ENCODE measurements around the gene DNAH2.

The DNAH2 gene

GRCh38 chr17:7841915-7842379 is 124.4 kb downstream of the DNAH2 start (continued):
- TF ChIP-seq ZBTB48 (tag by site-specific recombination; IDR thresholded peaks at IDR 0.05) (peak; percentile 10; the same call in 1 of the 2 replicates), ZFP69B (tag by site-specific recombination; IDR thresholded peaks at IDR 0.05) (no peak; the same call in 1 of the 2 replicates), ZNF423 (tag by site-specific recombination; IDR thresholded peaks at IDR 0.05) (peak; percentile 52; the same call in 1 of the 2 replicates), GLI2 (tag by site-specific recombination; IDR thresholded peaks at IDR 0.05; ENCODE audit: borderline replicate concordance, low read depth) (no peak), ZBTB21 (tag by site-specific recombination; IDR thresholded peaks at IDR 0.05) (peak; percentile 6; the same call in 1 of the 2 replicates), ZBTB10 (tag by site-specific recombination; IDR thresholded peaks at IDR 0.05) (peak; percentile 53; the same call in 1 of the 2 replicates), ZNF140 (tag by site-specific recombination; IDR thresholded peaks at IDR 0.05) (no peak), ZBTB8A (tag by site-specific recombination; IDR thresholded peaks at IDR 0.05) (peak; percentile 68), ZEB2 (tag by site-specific recombination; IDR thresholded peaks at IDR 0.05) (peak; percentile 90), ZSCAN23 (tag by site-specific recombination; IDR thresholded peaks at IDR 0.05) (no peak), PRDM10 (tag by site-specific recombination; IDR thresholded peaks at IDR 0.05) (peak; percentile 77), KLF17 (tag by site-specific recombination; IDR thresholded peaks at IDR 0.05) (no peak; the same call in 1 of the 2 replicates), ZNF521 (tag by site-specific recombination; IDR thresholded peaks at IDR 0.05) (no peak), ZNF488 (tag by site-specific recombination; IDR thresholded peaks at IDR 0.05) (no peak), ZNF660 (tag by site-specific recombination; IDR thresholded peaks at IDR 0.05) (peak; percentile 70), ZNF37A (tag by site-specific recombination; IDR thresholded peaks at IDR 0.05) (no peak), BCL11A (tag by site-specific recombination; IDR thresholded peaks at IDR 0.05; ENCODE audit: low read depth) (no peak), SP2 (tag by site-specific recombination; IDR thresholded peaks at IDR 0.05) (peak; percentile 55), CTCF (tag by site-specific recombination; IDR thresholded peaks at IDR 0.05) (0 out of 2 replicates have a peak, but pooled peaks have one; percentile 6), ZBTB20 (tag by site-specific recombination; IDR thresholded peaks at IDR 0.05) (peak; percentile 96), ZNF341 (tag by site-specific recombination; IDR thresholded peaks at IDR 0.05; ENCODE audit: low read depth) (peak; percentile 17; the same call in 1 of the 2 replicates), ZNF76 (tag by site-specific recombination; IDR thresholded peaks at IDR 0.05; ENCODE audit: borderline replicate concordance, low read depth) (no peak), ZNF530 (tag by site-specific recombination; IDR thresholded peaks at IDR 0.05; ENCODE audit: low read depth) (no peak), ZNF561 (tag by site-specific recombination; IDR thresholded peaks at IDR 0.05; ENCODE audit: borderline replicate concordance) (0 out of 2 replicates have a peak, but pooled peaks have one; percentile 52), KLF10 (tag by site-specific recombination; IDR thresholded peaks at IDR 0.05) (peak; percentile 85), KLF8 (tag by site-specific recombination; IDR thresholded peaks at IDR 0.05) (peak; percentile 7), ZNF707 (tag by site-specific recombination; IDR thresholded peaks at IDR 0.05) (no peak), ZNF292 (tag by site-specific recombination; IDR thresholded peaks at IDR 0.05; ENCODE audit: borderline replicate concordance, low read depth) (no peak), ZXDB (tag by site-specific recombination; IDR thresholded peaks at IDR 0.05) (peak; percentile 60), ZNF692 (tag by site-specific recombination; IDR thresholded peaks at IDR 0.05) (0 out of 2 replicates have a peak, but pooled peaks have one; percentile 9)

Measured in HEK293 (cell line).